HG02870 (cell line): ENCODE results near the gene SYN1.

Experiments
- ATAC-seq: cut with Tn5 transposase; IDR thresholded peaks from one replicate; pipeline ENCODE4 v1.9.1; 2021; ENCODE audit warnings: mild to moderate bottlenecking, moderate library complexity; ENCODE audit not compliant: unreplicated experiment

The SYN1 gene

GRCh38 chrX:47634871-47635575, 15.4 kb upstream of the SYN1 start:
- ATAC-seq = no peak

- no peak for ATAC-seq
Measured at GRCh38 chrX:47633689-47634590, 14.3 kb upstream of the SYN1 start.

GRCh38 chrX:47632666-47633065, 13.0 kb upstream of the SYN1 start:
- ATAC-seq = no peak

GRCh38 chrX:47631676-47632075, 12.0 kb upstream of the SYN1 start:
- ATAC-seq = no peak

- no peak for ATAC-seq
Measured at GRCh38 chrX:47629419-47630200, 10.0 kb upstream of the SYN1 start, which contains the start of gene CFP. Gene CFP, minus strand, starts transcription at chrX:47629930. Its CDS starts 86 bp downstream, at chrX:47629844.

GRCh38 chrX:47628982-47629381, 9.3 kb upstream of the SYN1 start:
- ATAC-seq = no peak

GRCh38 chrX:47625365-47625764, 5.7 kb upstream of the SYN1 start:
- no peak for ATAC-seq

- ATAC-seq = no peak
Measured at GRCh38 chrX:47623540-47624027, 3.9 kb upstream of the SYN1 start.

- no peak for ATAC-seq
Measured at GRCh38 chrX:47621851-47622250, 2.2 kb upstream of the SYN1 start.

- ATAC-seq = no peak
Measured at GRCh38 chrX:47620303-47620685, 637 bp upstream of the SYN1 start.

GRCh38 chrX:47618923-47619485, 653 bp downstream of the SYN1 start:
- ATAC-seq = no peak

GRCh38 chrX:47614618-47615017, 5.0 kb downstream of the SYN1 start:
- no peak for ATAC-seq

GRCh38 chrX:47613082-47613481, 6.6 kb downstream of the SYN1 start:
- no peak for ATAC-seq

GRCh38 chrX:47612418-47612817, 7.2 kb downstream of the SYN1 start:
- ATAC-seq = no peak

GRCh38 chrX:47611926-47612325, 7.7 kb downstream of the SYN1 start:
- no peak for ATAC-seq

- ATAC-seq = no peak
Measured at GRCh38 chrX:47611489-47611888, 8.2 kb downstream of the SYN1 start.

- ATAC-seq = no peak
Measured at GRCh38 chrX:47610511-47610910, 9.1 kb downstream of the SYN1 start.

- ATAC-seq = no peak
Measured at GRCh38 chrX:47608130-47608810, 11.4 kb downstream of the SYN1 start.

- no peak for ATAC-seq
Measured at GRCh38 chrX:47607091-47607490, 12.6 kb downstream of the SYN1 start.

GRCh38 chrX:47605024-47605423, 14.6 kb downstream of the SYN1 start:
- ATAC-seq = no peak
